GOT3 (cell line): ENCODE measurements around the gene EFNB3.

Experiments
- DNase-seq: peaks from one replicate; lab custom pipeline; 2025; ENCODE audit warnings: mixed read lengths; lab: John Stamatoyannopoulos, UW

Gene EFNB3

DNA sequence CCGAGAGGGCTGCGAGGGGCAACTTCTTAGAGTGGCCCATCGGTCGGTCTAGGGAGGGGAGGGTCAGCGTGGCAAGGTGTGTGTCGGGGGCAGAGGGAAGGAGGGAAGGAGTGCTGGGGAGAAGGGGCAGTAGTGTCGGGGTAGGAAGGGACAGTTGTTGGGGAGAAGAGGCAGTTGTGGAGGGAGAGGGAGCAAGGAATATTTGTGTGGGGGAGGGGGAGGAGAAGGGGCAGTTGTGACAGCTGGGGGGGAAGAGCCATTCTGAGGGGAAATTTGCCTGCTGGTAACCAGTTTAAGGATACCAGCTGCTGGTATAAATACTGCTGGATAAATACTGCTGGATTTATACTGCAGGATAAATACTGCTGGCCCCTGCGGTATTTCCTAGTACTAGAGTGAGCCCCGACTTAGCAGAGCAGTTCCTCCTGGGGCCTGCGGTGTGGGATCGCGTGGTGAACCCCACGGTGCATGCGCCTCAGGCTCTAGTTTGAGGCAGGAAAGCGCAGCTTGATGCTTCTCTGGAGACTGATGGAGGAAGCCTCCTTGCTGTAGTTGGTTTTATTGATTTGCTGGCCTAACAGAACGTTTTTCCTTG lies 12.9 kb downstream of the EFNB3 start:
- no peak for DNase-seq

DNA sequence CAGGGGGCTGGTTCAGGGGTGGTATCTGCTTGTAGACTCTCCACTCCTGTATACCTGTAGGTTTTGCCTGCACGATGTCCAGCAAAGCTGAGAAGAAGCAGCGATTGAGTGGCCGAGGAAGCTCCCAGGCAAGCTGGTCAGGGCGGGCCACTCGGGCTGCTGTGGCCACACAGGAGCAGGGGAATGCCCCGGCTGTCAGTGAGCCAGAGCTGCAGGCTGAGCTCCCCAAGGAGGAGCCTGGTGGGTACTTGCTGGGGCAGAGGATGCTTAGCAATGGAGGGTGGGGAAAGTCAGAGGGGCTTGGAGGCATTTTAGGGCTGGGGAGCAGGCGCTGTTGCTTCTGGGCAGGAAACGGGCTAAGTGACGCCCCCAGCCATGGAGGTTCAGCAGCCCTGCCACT lies 14.7 kb downstream of the EFNB3 start:
- DNase-seq = no peak

DNA sequence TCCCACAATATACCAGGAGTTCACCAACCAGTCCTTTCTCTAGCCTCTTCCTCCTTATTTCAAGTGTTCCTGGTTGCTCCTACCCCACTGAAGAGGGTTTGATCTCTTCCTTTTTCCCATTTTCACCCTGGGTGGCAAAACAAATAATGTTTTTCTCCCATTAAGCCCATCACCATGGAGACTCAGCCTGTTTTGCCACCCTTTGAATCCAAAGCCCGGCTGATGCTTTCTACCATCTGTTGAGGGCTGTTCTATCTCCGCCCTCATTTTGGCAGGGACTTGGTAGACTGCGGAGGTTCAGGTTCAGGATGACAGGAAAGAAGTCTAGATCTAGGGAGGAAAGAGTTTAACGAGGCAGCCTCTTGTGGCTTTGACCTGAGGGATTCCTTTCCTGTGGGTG lies 15.1 kb downstream of the EFNB3 start:
- no peak for DNase-seq

DNA sequence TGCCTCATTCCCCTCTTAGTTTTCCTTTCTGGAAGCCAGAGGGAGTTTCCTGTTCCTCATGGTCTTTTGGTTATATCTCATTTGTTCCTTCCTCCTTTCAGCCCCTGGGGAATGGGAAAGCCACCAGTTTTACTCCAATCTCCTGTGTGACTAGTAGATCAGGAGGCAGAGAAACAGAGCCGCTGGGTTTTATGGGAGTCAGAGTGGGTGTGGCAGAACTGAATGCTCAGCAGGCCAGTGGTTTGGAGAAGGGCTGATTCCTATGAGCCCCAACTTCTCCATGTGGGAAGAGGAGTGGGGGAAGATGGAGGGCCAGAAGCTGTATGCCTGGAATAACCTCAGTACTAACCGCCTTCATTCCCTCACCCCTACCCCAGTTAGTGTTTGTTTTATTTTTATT lies 16.6 kb downstream of the EFNB3 start:
- no peak for DNase-seq

DNA sequence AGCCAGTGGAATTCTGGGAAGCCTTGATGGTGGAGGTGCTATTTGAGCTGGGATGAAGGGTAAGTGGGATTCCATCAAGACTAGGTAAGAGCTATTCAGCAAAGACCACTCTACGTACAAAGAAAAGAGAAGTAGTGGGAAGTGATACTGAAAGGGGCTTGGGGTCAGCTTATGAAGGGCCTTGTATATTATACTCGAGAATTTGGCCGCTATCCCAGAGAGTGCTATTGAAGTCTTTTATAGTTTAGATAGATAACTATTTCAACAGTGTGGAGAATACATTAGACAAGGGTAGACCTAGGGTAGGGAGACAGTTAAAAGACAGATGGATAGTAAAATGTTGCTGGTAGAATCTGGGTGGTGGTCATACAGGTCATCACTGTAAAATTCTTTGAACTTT lies 22.9 kb downstream of the EFNB3 start:
- DNase-seq = no peak

DNA sequence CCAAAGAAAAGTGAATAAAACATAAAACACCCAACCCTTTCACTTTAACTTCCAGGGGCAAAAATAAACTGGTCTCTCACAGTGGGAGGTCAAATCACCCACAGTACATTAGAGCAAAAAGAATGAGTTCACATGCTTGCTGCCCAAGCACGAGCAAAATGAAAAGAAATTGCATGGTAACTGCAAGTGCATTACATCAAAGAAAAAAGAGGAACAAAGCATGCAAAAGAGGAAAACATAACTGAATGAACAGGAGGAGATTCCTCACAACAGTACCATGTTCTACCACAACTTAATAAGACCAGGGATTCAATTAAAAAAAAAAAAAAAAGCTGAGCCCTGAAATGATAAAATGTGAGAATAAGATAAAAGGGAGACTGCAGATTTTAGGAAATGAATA lies 24.8 kb downstream of the EFNB3 start:
- no peak for DNase-seq

DNA sequence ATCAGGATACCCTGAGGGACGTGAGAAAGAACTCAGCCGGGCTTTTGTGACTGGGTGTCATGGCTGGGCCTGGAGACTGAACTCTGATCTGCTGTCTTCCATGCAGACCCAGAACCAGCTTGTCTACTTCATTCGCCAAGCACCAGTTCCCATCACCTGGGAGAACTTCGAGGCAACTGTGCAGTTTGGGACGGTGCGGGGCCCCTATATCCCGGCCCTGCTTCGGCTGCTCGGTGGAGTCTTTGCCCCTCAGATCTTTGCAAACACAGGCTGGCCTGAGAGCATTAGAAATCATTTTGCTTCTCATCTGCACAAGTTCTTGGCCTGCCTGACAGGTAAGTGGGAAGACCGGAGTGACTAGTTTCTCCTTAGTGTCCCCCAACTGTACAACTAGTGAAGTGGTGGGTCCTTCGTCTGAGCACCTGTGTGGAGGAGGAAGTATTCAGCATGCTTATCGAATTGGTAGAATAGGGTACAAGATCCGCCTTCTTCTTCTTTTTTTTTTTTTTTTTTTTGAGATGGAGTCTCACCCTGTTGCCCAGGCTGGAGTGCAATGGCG lies 28.1 kb downstream of the EFNB3 start:
- DNase-seq = no peak

DNA sequence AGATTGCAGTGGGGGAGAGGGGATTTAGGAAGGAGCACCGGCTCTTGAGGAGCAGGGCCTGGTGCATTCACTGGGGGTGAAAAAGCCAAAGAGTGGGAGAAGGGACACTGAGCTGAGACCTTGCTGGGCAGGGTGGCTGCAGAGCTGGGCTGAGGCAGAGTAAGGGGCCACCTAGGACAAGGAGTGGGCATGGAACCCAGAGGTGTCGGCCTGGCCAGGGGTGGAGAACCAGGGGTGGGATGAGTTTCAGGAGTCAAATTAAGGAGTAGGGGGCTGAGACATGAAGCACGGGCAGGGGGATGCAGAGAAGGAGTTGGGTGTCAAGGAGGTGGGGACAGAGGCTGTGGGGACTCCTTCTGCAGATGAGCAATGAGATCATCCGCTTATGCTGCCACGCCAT lies 32.6 kb downstream of the EFNB3 start:
- DNase-seq = no peak

DNA sequence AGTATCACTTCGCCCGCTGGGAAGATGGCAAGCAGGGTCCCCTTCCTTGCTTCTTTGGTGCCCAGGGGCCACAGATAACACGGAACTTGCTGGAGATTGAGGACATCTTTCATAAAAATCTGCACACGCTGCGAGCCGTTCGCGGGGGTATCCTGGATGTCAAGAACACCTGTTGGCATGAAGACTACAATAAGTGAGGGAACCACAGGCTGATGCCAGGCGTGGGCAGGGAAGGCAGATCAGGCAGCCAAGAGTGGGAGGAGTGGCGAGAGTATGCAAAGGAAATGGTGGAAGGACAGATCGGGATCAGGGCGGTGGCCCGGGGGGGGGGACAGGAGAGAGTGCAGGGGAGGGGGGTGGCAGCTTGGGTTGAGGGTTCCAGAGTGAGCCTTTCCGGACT lies 34.7 kb downstream of the EFNB3 start:
- DNase-seq = no peak

DNA sequence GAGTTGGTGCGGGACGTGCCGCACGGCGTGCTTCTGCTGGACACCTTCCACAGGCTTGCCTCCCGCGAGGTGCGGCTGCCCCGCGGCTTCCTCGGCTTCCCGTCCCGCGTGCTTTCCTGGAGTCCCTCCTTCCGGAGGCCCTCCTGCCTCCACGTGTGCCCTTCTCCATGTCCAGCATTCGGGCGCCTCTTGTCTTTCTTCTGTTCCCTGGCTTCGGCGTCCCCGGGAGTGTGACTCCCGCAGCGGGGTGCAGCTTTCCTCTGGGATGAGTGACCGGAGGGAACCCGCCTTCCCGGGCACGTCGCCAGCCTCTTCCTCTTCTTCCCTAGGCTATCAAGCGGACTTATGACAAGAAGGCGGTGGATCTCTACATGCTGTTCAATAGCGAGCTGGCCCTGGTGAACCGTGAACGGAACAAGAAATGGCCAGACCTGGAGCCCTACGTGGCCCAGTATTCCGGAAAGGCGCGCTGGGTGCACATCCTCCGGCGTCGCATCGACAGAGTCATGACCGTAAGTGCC lies 35.5 kb downstream of the EFNB3 start:
- DNase-seq = no peak

DNA sequence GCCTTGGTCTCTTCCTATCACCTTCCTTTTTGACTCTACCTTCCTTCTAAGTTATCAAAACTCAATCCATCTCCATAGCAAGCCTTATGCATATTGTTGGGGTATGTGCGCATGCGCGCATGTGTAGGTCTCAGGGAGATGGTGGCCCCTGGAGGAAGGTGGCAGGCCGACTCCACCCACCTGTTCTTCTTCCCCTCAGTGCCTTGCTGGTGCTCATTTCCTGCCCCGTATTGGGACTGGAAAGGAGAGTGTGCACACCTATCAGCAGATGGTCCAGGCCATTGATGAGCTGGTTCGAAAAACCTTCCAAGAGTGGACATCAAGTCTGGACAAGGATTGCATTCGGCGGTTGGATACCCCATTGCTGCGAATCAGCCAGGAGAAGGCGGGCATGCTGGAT lies 37.7 kb downstream of the EFNB3 start:
- no peak for DNase-seq

DNA sequence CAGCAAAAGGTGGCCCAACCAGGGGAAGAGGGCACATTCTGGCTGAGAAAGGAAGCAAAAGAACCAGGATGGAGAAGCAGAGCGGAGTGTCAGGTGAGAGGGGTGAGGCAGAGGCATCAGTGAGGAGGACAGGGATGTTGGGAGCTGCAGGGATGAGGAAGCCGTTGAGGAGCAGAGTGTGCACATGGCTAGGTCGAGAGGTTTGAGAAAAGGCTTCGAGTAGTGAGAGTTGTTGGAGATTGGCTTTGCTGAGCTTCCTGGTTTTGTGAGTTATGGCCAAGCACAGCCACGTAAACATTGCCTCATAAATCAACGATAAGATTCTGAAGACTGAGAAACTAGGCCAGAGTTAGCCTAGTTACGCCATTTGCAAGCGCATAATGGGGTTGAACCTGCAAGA lies 39.4 kb downstream of the EFNB3 start:
- no peak for DNase-seq

DNA sequence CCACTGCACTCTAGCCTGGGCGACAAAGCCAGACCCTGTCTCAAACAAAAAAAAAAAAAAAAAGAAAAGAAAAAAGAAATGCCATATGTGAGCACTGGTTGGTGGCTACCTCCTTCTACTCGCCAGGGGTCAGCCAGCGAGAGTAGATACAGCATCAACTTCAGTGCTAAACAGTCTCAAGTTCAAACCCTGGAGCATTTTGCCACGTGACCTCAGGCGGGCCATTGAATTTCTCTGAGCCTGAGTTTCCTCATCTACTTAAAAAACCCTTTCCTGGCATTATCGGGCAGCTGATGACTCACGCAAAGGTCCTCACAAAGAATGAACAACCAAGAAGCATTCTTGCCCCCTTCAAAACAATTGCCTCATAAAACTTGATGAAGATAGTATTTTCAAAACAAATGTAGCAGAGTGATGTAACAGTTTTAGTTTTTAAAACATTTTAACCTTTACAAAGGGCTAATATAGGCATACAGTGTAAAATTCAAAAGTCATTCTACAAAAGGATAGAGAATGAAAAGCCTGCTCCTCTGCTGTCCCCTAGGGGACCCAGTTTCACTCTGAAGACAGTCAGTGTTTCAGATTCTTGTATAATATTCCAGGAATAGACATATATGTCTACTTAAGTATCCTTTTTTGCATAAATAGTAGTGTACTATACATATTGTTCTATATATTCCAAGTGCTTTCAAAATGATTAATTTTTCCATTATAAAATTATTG lies 40.9 kb downstream of the EFNB3 start:
- DNase-seq = no peak

DNA sequence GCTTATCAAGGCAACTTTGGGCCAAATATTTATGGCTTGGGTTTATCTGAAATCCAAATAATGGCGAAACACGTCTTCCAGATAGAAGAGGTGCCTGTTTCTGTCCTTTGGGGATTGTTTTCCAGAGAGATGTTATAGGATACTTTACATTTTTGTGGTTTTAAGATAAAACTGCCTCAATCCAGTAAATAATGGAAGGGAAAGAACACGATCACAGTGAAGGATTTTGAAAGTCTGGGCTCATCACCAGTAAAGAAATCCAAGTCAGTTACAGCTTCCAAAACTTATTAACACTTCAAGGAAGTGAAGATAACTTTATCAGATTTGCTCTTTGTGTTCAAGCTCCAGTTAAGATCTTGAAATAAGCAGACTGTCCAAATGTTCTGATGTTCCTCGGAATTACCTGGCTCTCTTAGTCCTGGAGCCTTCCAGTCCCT lies 42.7 kb downstream of the EFNB3 start:
- no peak for DNase-seq

DNA sequence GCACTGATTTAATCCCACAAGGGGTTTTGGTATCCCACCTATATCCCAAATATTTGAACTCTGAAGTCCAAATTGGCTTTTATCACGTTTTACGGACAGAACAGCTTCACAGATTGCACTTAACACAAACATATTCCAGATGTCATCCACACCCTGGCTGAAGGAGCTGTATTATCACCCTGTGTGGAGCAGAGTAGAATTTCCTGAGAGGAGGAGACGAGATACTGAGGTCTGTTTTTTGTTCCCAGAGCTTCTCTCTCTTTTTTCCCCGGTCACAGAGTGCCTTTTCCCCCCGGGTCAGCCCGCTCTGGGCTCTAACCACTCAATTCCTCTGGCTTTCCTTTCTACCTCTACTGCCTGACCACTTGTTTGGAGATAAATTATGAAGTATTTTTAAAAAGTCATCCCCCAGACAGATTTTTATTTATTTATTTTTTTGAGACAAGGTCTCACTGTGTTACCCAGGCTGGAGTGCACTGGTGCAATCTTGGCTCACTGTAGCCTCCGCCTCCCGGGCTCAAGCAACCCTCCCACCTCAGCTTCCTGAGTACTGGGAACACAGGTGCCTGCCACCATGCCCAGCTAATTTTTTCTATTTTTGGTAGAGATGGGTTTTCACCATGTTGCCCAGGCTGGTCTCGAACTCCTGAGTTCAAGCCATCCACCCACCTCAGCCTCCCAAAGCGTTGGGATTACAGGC lies 43.2 kb downstream of the EFNB3 start:
- DNase-seq = no peak

DNA sequence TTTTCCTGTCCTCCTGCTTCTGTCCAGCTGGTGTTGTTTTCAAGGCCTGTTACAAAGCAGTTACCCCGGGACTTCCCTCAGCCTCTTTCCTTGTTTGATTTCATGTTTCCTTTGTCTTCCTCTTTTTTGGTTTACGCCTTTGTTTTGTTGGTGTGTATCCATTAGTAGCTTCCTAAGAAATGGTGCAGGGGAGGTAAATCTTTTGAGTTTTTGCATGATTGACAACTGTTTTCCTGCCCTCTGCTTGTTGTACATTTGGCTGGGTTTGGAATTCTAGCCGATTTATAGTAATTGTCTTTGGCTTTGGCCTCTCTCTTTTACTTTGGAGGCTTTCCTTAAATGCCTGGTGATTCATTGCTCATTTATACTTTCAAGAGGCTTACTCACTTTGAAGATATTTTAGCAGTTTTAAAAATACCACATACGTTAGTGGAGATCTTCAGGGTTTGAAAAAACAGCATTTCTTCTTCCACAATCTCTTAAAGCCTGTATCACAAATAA lies 45.4 kb downstream of the EFNB3 start:
- DNase-seq = no peak

DNA sequence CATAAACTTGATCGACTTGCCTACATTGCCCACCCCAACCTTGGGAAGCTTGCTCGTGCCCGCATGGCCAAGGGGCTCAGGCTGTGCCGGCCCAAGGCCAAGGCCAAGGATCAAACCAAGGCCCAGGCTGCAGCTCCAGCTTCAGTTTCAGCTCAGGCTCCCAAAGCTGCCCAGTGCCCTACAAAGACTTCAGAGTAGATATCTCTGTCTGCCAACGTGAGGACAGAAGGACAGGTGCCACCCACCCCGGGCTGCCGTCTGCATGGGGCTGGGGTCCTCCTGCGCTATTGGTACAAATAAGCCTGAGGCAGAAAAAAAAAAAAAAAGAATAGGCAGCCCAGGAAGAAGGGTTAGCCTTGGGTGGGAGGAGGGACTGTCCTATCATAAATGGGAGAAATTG lies 49.7 kb downstream of the EFNB3 start:
- DNase-seq = no peak

DNA sequence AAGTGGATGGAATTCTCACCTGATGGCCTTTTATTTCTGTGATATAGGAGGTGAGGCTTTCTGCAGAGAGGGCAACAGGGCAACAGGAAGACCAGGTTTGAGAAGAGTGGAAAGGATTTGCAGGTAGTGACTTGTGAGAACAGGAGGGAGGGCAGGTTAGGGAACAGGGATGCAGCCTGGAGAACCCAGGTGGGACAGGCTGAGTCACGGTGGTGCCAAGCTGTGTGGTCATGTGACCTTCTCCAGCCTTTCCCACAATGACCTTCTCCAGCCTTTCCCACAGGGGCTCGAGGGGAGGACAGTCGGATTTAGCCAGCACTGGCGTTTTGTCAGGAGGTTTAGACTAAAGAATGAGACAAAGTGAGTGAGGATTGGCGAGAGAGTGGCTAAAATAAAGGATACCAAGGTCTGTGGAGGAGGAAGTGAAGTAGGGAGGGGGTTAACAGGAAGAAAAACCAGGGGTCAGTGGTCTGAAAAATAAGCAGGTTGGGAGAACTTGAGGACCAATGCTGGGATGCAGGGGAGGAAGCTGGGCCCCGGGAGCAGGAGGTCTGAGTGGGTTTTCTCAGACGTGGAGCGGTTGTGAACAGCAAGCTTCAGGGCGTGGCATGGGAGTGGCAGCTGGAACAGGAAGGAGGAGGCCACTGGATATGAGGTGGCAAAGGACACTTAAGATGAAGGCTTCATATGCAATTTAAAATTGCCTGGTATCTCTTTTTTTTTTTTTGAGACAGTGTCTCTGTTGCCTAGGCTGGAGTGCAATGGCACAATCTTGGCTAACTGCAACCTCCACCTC lies 50.3 kb downstream of the EFNB3 start:
- DNase-seq = no peak

DNA sequence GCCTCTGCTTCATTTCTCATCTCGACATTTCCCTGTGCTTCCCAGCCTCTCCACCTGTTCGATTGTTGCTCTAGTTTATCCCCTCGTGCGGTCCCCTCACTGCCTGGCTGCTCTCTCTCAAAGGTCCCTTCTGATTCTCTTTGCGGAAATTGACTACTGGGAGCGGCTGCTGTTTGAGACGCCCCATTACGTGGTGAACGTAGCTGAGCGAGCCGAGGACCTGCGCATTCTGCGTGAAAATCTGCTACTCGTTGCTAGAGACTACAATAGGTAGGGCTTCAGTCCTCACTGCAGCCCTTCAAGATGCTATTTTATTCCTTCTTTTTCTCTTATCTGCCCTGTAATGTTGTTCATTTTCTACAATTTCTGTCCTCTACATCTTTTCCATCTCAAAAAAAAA lies 52.0 kb downstream of the EFNB3 start:
- no peak for DNase-seq
